Naive thymus-derived CD4-positive, alpha-beta T cell (primary cell): ENCODE measurements around the gene SPRY1. TPM values are rescaled to one million over a fixed set of nuclear protein-coding genes. Genes with fewer than 3 reads are reported as not detected.

ENCODE experiments used
- ATAC-seq: fragments of 150-1000 bp; cut with Tn5 transposase; 2 replicates; pipeline ENCODE4 v1.10.0; 2021; ENCODE audit warnings: mild to moderate bottlenecking, moderate library complexity
- CTCF ChIA-PET: fragments of 350-600 bp; sonication (Branson Sonifier 250); formaldehyde crosslinking; loops from one replicate; lab custom pipeline; 2021; ENCODE audit warnings: antibody characterized with exemption; lab: Charles Lee
- POLR2A ChIA-PET: fragments of 350-600 bp; sonication (Branson Sonifier 250); formaldehyde crosslinking; loops from one replicate; lab custom pipeline; 2021; ENCODE audit warnings: antibody characterized with exemption, inconsistent platforms; lab: Charles Lee
- DNase-seq, 9 donors: peaks; one replicate each; pipeline versions ENCODE4 v3.0.0 to v3.0.0-alpha.2; 2020 to 2022; ENCODE audit warnings: mixed read lengths in 1 of 9
- H3K27ac ChIP-seq: one replicate; pipeline ENCODE4 v1.7.0; 2013; ENCODE audit warnings: mild to moderate bottlenecking, low read depth, low read length, moderate library complexity
- H3K27me3 ChIP-seq, 2 donors: one replicate each; pipeline ENCODE4 v1.7.0; 2013; ENCODE audit warnings: low read length in 2 of 2, mild to moderate bottlenecking in 2 of 2, moderate library complexity in 2 of 2; ENCODE audit not compliant: control insufficient read depth in 2 of 2, insufficient read depth in 2 of 2
- H3K36me3 ChIP-seq, 3 experiments: 1 replicate in 2 of 3; 2 replicates in 1 of 3; pipeline ENCODE4 v1.7.0; 2013; ENCODE audit warnings: low read length in 3 of 3, mild to moderate bottlenecking in 3 of 3, moderate library complexity in 1 of 3; ENCODE audit not compliant: insufficient read depth in 3 of 3, control insufficient read depth in 2 of 3
- H3K4me1 ChIP-seq, 2 donors: one replicate each; pipeline ENCODE4 v1.7.0; 2013; ENCODE audit warnings: low read length in 2 of 2, mild to moderate bottlenecking in 2 of 2, moderate library complexity in 1 of 2; ENCODE audit not compliant: control insufficient read depth in 2 of 2, insufficient read depth in 2 of 2
- H3K4me3 ChIP-seq: 2 replicates; pipeline ENCODE4 v1.7.0; 2013; ENCODE audit warnings: mild to moderate bottlenecking, low read length
- H3K9me3 ChIP-seq, 3 experiments: 1 replicate in 2 of 3; 2 replicates in 1 of 3; pipeline ENCODE4 v1.7.0; 2013; ENCODE audit warnings: low read length in 3 of 3; ENCODE audit not compliant: control insufficient read depth in 2 of 3
- H3K27ac Mint-ChIP-seq, 9 donors: one replicate each; pipeline ENCODE4 v1.8.0; 2020 to 2022; ENCODE audit warnings: mixed read lengths in 9 of 9, mild to moderate bottlenecking in 8 of 9, moderate library complexity in 5 of 9, inconsistent platforms in 2 of 9
- H3K27me3 Mint-ChIP-seq, 5 donors: one replicate each; pipeline ENCODE4 v1.8.0; 2021 to 2022; ENCODE audit warnings: mixed read lengths in 5 of 5, mild to moderate bottlenecking in 1 of 5
- H3K36me3 Mint-ChIP-seq, 5 donors: one replicate each; pipeline ENCODE4 v1.8.0; 2020 to 2022; ENCODE audit warnings: mixed read lengths in 5 of 5, mild to moderate bottlenecking in 3 of 5, inconsistent platforms in 1 of 5
- H3K4me1 Mint-ChIP-seq, 7 donors: one replicate each; pipeline ENCODE4 v1.8.0; 2020 to 2022; ENCODE audit warnings: mixed read lengths in 7 of 7, mild to moderate bottlenecking in 3 of 7, inconsistent platforms in 1 of 7
- H3K4me3 Mint-ChIP-seq, 10 donors: one replicate each; pipeline ENCODE4 v1.8.0; 2020 to 2022; ENCODE audit warnings: mild to moderate bottlenecking in 10 of 10, mixed read lengths in 10 of 10, moderate library complexity in 6 of 10, inconsistent platforms in 2 of 10
- H3K9me3 Mint-ChIP-seq, 11 donors: one replicate each; pipeline ENCODE4 v1.8.0; 2020 to 2022; ENCODE audit warnings: mixed read lengths in 11 of 11, mild to moderate bottlenecking in 4 of 11, inconsistent platforms in 1 of 11, moderate library complexity in 1 of 11
- intact Hi-C, 2 donors: fragments of 100-400 bp; cut with micrococcal nuclease; formaldehyde crosslinking; loops; one replicate each; pipeline ENCODE4 v1.15.1; 2023
- polyA plus RNA-seq, 2 donors: library from polyadenylated mRNA; unstranded; fragments of 300-500 nt; fragmentation: Illumina TruSeq; gene quantifications; one replicate each; pipeline ENCODE4 v1.2.3, GENCODE V29; 2021
- total RNA-seq, 6 experiments: library from RNA in 5 of 6; stranded (reverse) in 5 of 6; gene quantifications; 1 replicate in 5 of 6; 2 replicates in 1 of 6; pipeline ENCODE4 v1.2.3 and lab custom pipeline; 2021 to 2026

SPRY1 gene
- total and polyA plus RNA-seq, 7 experiments from 2014 or later, result 1.6 to 20.5 (median 4.3) TPM

DNA sequence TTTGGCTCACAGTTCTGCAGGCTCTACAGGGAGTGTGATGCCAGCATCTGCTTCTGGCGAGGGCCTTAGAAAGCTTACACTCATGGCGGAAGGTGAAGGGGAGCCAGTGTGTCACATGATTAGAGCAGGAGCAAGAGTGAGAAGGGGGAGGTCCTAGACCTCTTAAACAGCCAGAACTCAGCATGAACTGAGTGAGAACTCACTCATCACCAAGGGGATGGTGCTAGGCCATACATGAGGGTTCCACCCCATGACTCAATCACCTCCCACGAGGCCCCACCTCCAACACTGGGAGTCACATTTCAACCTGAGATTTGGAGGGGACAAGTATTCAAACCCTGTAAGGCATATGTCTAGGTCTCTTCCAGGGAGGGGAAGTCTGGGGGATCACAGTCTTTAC is 33.4 kb downstream of the SPRY1 start:
- CTCF ChIA-PET, result no interaction called here
- H3K27me3 ChIP-seq, result no peaks in the 10 kb centered on the region
- POLR2A ChIA-PET, result no interaction called here
- peaks cover 2 to 32% (median 10%) of the 10 kb centered on the region in 11 donors for H3K9me3 Mint-ChIP-seq
- H3K4me3 ChIP-seq, result no peak overlapping the region
- no peaks in the 10 kb centered on the region for H3K9me3 ChIP-seq
- no peaks in the 10 kb centered on the region for H3K36me3 ChIP-seq
- peaks cover 0 to 1% (median 0%) of the 10 kb centered on the region in 7 donors for H3K4me1 Mint-ChIP-seq
- H3K27ac ChIP-seq, result no peak overlapping the region
- H3K27ac Mint-ChIP-seq, result no peak overlapping the region
- H3K4me1 ChIP-seq, result no peaks in the 10 kb centered on the region
- ATAC-seq, result no peak
- peaks cover 0 to 7% (median 0%) of the 10 kb centered on the region in 5 donors for H3K27me3 Mint-ChIP-seq
- no peak overlapping the region for H3K4me3 Mint-ChIP-seq
- no peak for DNase-seq
- H3K36me3 Mint-ChIP-seq, result peaks cover 0 to 23% (median 3%) of the 10 kb centered on the region in 5 donors
- intact Hi-C loops, result no loop called here

DNA sequence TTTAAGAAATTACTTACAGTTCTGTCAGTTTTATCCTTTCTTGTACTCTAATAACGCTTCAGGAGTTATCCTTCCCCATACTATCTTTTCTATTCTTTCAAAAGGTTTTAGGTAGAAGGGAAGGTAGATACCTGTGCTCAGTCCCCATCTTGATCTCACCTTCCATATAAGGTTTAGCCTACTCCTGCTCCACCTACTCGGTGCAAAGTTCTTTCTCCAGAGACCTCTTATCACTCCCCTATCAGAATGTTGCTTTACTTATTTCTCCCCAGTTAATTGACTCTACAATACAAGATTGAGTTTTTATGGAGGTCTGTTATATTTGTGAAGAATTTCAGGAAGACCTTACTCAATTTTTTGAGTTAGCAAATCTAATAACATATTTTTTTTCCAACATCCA is 33.9 kb downstream of the SPRY1 start:
- intact Hi-C loops, result no loop called here

GRCh38 chr4:123433573-123433972 is 37.0 kb downstream of the SPRY1 start:
- Histone ChIP-seq H3K4me1 (no peaks in the 10 kb centered on the region), H3K4me3 (no peak overlapping the region), H3K27ac (no peak overlapping the region), H3K36me3 (no peaks in the 10 kb centered on the region), H3K27me3 (no peaks in the 10 kb centered on the region), H3K9me3 (no peaks in the 10 kb centered on the region)
- Mint-ChIP-seq H3K27ac (no peak overlapping the region), H3K27me3 (peaks cover 0 to 7% (median 0%) of the 10 kb centered on the region in 5 donors), H3K4me1 (no peaks in the 10 kb centered on the region), H3K36me3 (peaks cover 0 to 6% (median 0%) of the 10 kb centered on the region in 5 donors), H3K9me3 (peaks cover 0 to 13% (median 3%) of the 10 kb centered on the region in 11 donors), H3K4me3 (peak overlapping the region in 1 of 10 donors; percentile 43)
- ATAC-seq (no peak), DNase-seq (no peak)
- intact Hi-C loops, result no loop called here
- POLR2A ChIA-PET, result no interaction called here
- CTCF ChIA-PET, result no interaction called here

More for the DNA sequence above, 33.9 kb downstream of the SPRY1 start:
- peaks cover 0 to 23% (median 3%) of the 10 kb centered on the region in 5 donors for H3K36me3 Mint-ChIP-seq
- Histone ChIP-seq H3K27ac (no peak overlapping the region), H3K27me3 (no peaks in the 10 kb centered on the region), H3K9me3 (no peaks in the 10 kb centered on the region), H3K36me3 (no peaks in the 10 kb centered on the region), H3K4me3 (no peak overlapping the region), H3K4me1 (no peaks in the 10 kb centered on the region)
- POLR2A ChIA-PET, result no interaction called here
- H3K4me3 Mint-ChIP-seq, result no peak overlapping the region
- DNase-seq (no peak), ATAC-seq (no peak)
- CTCF ChIA-PET, result no interaction called here
- peaks cover 2 to 32% (median 10%) of the 10 kb centered on the region in 11 donors for H3K9me3 Mint-ChIP-seq
- no peaks in the 10 kb centered on the region for H3K4me1 Mint-ChIP-seq
- H3K27me3 Mint-ChIP-seq, result peaks cover 0 to 7% (median 0%) of the 10 kb centered on the region in 5 donors
- H3K27ac Mint-ChIP-seq, result no peak overlapping the region

GRCh38 chr4:123433976-123434375 is 37.4 kb downstream of the SPRY1 start:
- Mint-ChIP-seq H3K27me3 (peaks cover 0 to 7% (median 0%) of the 10 kb centered on the region in 5 donors), H3K36me3 (peaks cover 0 to 6% (median 0%) of the 10 kb centered on the region in 5 donors), H3K9me3 (peaks cover 0 to 10% (median 2%) of the 10 kb centered on the region in 11 donors), H3K27ac (no peak overlapping the region), H3K4me3 (no peak overlapping the region), H3K4me1 (no peaks in the 10 kb centered on the region)
- no peaks in the 10 kb centered on the region for H3K36me3 ChIP-seq
- ChIA-PET POLR2A (no interaction called here), CTCF (no interaction called here)
- no peak for ATAC-seq
- H3K9me3 ChIP-seq, result no peaks in the 10 kb centered on the region
- no peak overlapping the region for H3K27ac ChIP-seq
- intact Hi-C loops, result no loop called here
- no peaks in the 10 kb centered on the region for H3K27me3 ChIP-seq
- DNase-seq, result no peak
- H3K4me3 ChIP-seq, result no peak overlapping the region
- H3K4me1 ChIP-seq, result no peaks in the 10 kb centered on the region

- ChIA-PET CTCF (no interaction called here), POLR2A (no interaction called here)
- H3K27me3 Mint-ChIP-seq, result peaks cover 0 to 7% (median 0%) of the 10 kb centered on the region in 5 donors
- H3K27ac Mint-ChIP-seq, result no peak overlapping the region
- peaks cover 0 to 7% (median 0%) of the 10 kb centered on the region in 11 donors for H3K9me3 Mint-ChIP-seq
- no peaks in the 10 kb centered on the region for H3K36me3 ChIP-seq
- no peaks in the 10 kb centered on the region for H3K4me1 Mint-ChIP-seq
- H3K27me3 ChIP-seq, result no peaks in the 10 kb centered on the region
- H3K9me3 ChIP-seq, result no peaks in the 10 kb centered on the region
- H3K36me3 Mint-ChIP-seq, result peaks cover 0 to 1% (median 0%) of the 10 kb centered on the region in 5 donors
- no peak overlapping the region for H3K4me3 Mint-ChIP-seq
- intact Hi-C loops, result no loop called here
- DNase-seq (no peak), ATAC-seq (no peak)
- no peak overlapping the region for H3K27ac ChIP-seq
- no peak overlapping the region for H3K4me3 ChIP-seq
- no peaks in the 10 kb centered on the region for H3K4me1 ChIP-seq
Observed at GRCh38 chr4:123435246-123436113, 38.9 kb downstream of the SPRY1 start.

DNA sequence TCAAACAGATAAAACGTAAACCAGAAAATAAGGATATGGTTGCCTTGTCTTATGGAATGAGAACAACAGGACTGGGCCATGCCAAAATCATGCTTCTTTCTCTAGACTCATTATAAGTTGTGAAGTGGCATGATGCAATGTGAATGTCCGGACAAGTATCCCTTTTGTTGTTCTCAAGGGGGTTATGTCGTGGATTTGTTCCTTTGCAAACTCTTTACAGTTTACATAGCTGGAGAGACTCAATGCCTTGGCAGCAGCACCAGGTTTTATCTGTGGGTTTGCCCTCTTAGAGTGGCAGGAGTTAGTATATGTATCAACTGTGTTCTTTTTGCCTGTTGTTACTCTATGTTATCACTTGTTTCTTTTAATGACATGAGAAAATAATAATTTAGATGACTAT is 41.4 kb downstream of the SPRY1 start:
- ChIA-PET CTCF (no interaction called here), POLR2A (no interaction called here)
- H3K4me3 ChIP-seq, result no peak overlapping the region
- H3K9me3 ChIP-seq, result no peaks in the 10 kb centered on the region
- H3K36me3 ChIP-seq, result no peaks in the 10 kb centered on the region
- Mint-ChIP-seq H3K9me3 (peaks cover 0 to 5% (median 0%) of the 10 kb centered on the region in 11 donors), H3K27me3 (peaks cover 0 to 6% (median 0%) of the 10 kb centered on the region in 5 donors), H3K27ac (no peak overlapping the region), H3K4me3 (no peak overlapping the region), H3K36me3 (peaks cover 0 to 1% (median 0%) of the 10 kb centered on the region in 5 donors), H3K4me1 (peaks cover 0 to 6% (median under 1%) of the 10 kb centered on the region in 7 donors)
- no peaks in the 10 kb centered on the region for H3K27me3 ChIP-seq
- intact Hi-C loops, result no loop called here
- no peaks in the 10 kb centered on the region for H3K4me1 ChIP-seq
- no peak overlapping the region for H3K27ac ChIP-seq
- DNase-seq, result no peak
- no peak for ATAC-seq
